Left ventricle myocardium superior (tissue), 1 donor: Measurements from ENCODE around the gene GRAMD1B. TPM values are rescaled to one million over a fixed set of nuclear protein-coding genes. Genes with fewer than 3 reads are reported as not detected.

Source experiments
- ATAC-seq: fragments of 200-7000 bp; cut with Tn5 transposase; one replicate; pipeline ENCODE4 v1.9.1; 2020; ENCODE audit warnings: mild to moderate bottlenecking, moderate library complexity
- DNase-seq: peaks from one replicate; pipeline ENCODE4 v3.0.0-alpha.2; 2020
- intact Hi-C: fragments of 100-400 bp; cut with micrococcal nuclease; formaldehyde crosslinking; loops from one replicate; pipeline ENCODE4 v1.11.0; 2022
- long read RNA-seq: library from polyadenylated mRNA; unstranded; transcript quantifications from one replicate; pipeline ENCODE4 v2.0.0, GENCODE V29; 2021
- total RNA-seq: library from RNA; stranded (reverse); fragmentation: NEBNext Ultra II Directional; extraction: Animal tissue kit (Norgen Biotek cat#: 25700); gene quantifications from one replicate; pipeline ENCODE4 v1.2.1, GENCODE V29; 2021
- donor health status: DM: no; HTN: yes; CAD: no; lungs with severe emphysema.

The GRAMD1B gene
- total RNA-seq = 12.2 TPM
- long read RNA-seq, partial matches to known transcripts = 3 of 8 reads
- long read RNA-seq, other reads (novel, unspliced or antisense) = 4 of 8 reads

DNA sequence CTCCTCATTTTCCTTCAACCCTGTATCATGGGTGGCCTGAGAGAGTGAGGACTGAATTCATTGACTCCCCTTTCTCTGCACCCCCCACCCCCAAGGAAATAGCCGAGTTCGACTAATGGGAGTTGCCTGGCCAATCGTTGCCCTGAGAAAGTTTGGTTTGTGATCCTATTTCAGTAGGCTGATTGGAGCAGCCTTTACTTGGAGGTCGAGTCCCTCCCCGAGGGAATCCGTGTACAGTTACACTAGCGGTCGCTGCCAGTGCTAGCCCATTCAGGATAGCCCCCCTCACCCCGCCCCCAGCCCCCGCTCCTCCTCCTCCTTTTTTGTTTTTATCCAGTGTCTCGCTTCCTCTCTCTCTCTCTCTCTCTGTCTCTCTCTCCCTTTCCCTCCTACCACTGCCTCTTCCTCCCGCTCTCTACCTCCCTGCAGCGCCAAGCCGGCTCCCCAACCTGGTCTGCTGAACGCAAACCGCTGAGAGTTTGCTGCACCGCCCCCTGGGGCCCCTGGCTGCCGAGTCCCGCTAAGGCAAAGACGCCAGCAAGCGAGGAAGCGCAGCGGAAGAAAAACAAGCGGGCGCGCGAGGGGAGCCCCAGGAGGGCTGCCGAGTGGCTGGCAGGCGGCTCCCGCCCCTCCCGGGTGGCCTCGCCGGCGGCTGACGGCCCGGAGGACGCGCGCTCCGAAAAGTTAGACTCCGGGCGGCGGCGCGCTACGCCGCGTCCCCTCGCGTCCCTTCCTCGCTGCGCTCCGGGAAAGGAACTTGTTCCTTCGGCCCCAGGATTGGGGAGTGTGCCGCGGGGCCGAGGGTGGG, at the start of gene GRAMD1B:
Gene GRAMD1B (plus strand): TSS at position 357 of the 808 bp plus-strand sequence. CDS start 524 bp downstream, outside the sequence.
- intact Hi-C loops = no loop called here
- peak; percentile 74 for ATAC-seq
- DNase-seq = peak; percentile 72

DNA sequence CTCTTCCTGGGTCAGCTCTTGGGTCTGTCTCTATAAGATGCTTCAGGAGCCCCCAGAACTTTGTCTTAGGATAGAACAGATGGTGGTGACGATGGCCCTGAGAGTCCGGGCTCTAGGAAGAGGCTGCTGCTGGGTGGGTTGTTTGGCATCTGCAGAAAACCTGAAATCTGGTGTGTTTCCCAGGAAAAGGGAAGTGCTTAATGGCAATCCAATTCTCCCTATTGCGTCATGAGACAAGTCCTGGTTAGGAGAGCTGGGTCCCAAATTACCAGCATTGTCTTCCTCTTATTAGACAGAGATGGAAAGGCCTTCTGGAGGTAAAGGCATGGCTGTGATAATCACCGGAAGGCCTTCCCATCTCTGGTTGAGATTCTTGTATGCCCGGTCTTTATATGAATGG, 48.9 kb upstream of the GRAMD1B start:
- ATAC-seq = no peak
- intact Hi-C loops = no loop called here
- DNase-seq = no peak

DNA sequence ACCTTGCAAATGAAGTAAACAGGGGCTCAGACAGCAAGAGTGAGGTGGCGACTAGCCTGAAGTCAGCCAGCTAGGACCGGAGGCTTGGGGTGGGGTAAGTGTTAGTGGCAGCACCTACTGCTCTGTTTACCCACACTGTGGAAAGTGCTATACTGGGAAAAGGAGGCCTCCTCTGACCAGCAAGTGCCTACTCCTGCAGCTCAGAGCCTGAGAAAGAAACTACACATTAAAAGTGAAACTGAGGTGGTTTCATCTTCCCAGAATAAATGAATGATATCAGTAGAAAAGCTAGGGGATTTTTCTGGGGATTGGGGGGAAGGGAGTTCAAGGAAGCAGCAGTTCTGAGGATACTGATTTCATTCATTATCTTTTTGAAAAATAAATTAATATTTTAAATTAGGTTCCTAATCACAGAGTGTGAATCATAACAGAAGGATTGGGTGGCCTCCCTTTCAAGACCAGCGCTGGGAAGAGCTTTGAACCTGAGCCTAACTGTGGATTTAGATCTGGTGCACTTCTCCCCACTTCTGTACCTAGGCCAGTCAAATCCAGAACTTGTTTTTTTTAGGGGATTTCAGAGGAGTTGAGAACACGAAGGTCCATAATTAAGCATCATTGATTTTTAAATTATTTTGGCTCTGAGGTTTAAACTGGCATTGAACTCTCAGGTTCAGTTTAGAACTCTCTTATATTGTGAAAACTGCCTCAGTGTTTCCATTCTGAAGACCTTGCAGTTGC, 48.1 kb upstream of the GRAMD1B start:
- ATAC-seq = no peak
- DNase-seq = no peak
- intact Hi-C loops = no loop called here

DNA sequence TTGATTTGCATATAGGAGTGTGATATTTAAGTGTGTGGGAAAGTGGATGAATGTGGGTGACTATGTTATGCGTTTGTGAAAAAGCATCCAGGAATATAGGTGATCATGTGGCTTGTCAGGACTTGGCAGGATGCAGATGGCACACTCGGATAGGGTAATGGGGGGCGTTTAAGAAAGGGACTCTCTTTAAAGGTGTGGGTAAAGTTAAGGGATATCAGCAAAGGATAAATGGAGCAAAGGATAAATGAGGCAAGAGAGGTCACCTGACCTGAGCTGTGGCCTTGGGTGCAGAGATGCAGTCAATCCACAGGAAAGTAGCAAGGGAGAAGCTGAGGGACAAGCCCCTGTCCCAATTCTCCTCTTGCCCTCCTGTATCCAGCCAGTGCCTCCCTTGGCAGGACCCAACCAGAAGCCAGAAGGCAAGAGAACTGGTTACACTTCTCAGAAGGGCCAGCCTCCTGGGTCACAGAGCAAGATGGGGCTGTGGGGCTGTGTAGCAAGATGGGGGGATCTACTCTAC, 47.5 kb upstream of the GRAMD1B start:
- ATAC-seq = no peak
- DNase-seq = no peak
- intact Hi-C loops = no loop called here

DNA sequence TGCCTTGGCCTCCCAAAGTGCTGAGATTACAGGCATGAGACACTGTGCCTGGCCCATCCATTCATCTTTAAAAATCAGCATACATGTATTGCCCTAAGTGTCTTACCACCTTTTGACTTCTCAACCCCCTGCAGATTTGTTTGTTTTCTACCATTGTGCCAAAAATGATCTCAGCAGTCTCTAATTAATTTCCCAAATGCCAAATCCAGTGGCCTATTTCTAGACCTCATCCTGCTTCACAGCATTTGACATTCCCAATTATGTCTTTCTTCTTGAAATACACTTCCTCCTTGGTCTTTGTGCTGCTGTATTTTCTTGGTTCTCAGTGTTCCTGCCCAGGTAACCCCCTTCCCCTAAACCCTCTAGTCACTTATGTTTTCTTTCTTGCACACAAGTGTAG, 46.0 kb upstream of the GRAMD1B start:
- DNase-seq (no peak), ATAC-seq (no peak)
- intact Hi-C loops = no loop called here

DNA sequence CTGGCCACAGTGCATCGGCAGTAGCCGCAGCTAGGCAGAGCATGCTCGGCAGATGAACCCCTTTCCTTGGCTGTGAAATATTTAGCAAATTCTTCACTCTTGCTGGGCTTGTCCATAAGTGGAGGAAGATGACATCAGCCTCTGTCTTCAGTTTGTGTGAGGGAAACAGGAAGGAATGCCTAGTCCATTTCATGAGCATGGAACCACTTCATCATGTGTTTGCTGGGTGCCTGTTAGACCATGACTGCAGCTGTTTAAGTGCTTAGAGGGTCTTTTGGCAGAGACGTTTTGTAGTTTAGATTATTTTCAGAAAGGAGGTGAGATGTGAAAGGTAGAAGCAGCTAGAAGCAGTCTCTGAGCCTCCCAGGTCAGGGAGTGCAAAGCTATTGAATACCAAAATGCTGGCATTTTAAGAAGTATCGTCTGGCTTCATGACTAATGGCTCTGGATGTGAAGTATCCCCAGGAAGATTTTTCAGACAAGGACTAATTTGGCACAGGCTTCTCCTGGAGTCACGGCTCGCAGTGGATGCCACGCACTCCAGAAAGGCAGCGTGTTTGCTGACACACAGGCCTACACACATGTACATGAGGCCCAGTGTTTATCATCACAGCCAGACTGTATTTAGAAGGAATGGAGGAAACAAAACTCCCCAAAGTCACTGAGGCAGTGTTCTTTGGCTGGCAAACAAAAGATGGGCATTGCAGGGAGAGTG, 43.1 kb upstream of the GRAMD1B start:
- DNase-seq = no peak
- ATAC-seq = no peak
- intact Hi-C loops = no loop called here

DNA sequence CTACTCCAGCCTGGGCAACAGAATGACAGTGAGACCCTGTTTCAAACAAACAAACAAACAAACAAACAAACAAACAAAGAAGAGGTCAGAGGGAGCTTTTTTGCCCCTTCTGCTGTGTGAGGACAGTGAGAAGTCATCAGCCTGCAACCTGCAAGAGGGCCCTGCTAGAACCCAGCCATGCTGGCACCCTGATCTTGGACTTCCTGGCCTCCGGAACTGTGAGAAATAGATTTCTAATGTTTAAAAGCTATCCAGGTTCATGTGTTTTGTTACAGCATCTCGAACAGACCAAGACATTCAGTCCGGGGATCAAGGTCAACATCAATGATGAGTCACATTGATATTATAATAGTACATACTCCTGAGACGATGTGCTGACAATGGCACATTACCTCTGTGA, 41.4 kb upstream of the GRAMD1B start:
- intact Hi-C loops = no loop called here
- ATAC-seq (no peak), DNase-seq (no peak)

DNA sequence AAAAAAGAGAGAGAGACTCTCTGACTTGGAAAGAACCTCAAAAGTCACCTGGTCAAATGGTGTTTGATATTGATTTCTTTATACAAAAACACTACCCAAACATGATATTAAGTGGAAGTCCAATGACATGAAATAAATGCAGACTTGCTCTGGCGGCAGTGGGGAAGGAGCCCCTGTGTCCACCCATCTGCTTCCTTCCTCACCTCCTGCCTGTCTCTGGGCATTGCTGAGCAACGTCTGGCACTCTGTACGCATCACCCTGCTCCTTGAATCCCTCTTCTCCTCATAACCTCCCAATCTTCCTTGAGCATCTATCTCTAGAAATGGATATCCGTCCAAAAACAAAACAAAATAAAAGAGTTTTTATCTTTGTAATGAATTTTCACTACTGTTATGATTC, 39.9 kb upstream of the GRAMD1B start:
- intact Hi-C loops = no loop called here
- ATAC-seq = no peak
- DNase-seq = no peak

DNA sequence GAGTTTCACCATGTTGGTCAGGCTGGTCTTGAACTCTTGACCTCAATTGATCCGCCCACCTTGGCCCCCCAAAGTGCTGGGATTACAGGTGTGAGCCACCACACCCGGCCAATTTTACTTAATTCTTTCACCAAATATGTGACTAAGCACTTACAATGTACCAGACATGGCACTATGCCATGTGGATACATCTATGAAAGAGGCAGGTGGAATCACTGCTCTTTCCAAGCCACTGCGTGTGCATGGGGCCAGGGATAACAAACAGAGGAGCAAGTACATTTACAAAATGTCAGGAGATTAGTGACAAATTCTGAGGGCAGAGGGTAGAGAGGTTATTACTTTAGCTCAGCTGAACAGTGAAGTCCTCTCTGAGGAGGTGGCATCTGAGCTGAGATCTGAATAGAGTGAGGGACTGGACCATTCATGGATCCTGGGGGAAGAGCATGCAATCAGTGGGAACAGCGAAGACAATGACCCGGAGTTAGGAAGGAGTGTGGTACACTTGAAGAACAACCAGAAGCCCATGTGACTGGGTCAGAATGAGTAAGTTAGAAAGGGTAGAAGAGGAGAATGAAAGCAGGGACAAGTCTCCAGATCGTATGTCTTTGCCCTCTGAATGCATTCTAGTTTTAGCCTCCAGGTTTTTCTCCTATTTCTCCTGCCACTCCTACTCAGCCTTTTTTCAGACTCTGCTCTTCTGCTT, 38.3 kb upstream of the GRAMD1B start:
- ATAC-seq (no peak), DNase-seq (no peak)
- intact Hi-C loops = no loop called here

DNA sequence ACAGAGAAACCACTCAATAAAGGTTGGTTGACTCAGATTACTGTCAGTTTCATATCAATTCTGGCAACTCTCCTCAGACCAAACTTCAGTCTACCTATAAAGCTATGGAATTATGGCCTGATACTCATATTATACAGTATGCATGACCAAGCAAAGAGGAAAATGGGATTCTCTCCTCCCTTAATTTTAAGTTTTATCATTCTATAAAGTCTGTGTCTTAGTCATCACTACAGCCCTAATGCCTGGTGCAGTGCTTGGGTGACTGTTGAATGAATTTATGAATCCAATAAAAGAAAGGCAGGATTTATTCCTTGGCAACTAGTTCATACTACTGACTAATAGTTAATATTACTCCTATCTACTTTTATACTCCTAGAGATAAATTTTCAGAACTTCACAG, 37.6 kb upstream of the GRAMD1B start:
- ATAC-seq = no peak
- intact Hi-C loops = no loop called here

DNA sequence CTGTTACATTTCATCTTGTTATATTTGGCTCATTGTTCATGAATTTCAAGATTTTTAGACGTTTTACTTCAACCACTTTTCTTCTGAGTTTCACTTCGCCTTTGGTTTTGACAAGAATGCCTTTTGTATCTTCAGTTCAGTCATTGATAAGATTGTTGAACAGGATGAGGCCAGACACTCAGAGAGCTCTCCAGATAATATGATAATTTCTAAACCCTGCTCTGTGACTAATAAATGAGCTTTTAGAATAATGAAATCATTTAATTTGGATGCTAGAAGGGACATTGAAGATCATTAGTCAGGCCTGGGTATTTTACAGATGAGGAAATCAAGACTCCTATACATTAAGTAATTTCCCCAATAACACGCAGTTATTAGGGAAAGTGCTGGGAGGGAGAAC, 37.2 kb upstream of the GRAMD1B start:
- intact Hi-C loops = no loop called here
- no peak for ATAC-seq
- DNase-seq = no peak

More for the DNA sequence above, 37.6 kb upstream of the GRAMD1B start:
- no peak for DNase-seq

DNA sequence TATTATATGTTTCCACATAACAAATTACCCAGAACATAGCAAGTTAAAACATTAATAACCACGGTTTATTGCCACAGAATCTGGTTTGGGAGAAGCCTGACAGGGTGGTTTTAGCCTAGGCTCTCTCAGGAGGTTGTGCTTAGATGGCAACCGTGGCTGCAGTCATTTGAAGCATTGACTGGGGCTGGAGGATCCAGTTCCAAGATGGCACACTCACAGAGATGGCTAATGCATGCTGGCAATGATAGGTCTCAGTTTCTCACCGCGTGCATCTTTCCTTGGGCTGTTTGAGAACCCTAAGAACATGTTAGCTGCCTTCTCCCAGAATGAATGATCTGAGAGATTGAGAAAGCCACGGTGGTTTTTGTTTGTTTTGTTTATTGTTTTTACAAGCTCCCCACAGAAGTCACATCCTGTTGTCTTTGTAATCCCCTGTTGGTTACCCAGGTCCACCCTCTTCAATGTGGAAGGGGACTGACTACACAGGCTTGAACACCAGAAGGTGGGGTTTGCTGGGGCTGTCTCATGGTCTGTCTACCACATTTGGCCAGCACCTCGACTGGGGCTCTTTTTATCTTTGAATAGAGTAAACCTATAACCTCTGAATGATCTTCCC, 36.6 kb upstream of the GRAMD1B start:
- DNase-seq (no peak), ATAC-seq (no peak)
- intact Hi-C loops = no loop called here

DNA sequence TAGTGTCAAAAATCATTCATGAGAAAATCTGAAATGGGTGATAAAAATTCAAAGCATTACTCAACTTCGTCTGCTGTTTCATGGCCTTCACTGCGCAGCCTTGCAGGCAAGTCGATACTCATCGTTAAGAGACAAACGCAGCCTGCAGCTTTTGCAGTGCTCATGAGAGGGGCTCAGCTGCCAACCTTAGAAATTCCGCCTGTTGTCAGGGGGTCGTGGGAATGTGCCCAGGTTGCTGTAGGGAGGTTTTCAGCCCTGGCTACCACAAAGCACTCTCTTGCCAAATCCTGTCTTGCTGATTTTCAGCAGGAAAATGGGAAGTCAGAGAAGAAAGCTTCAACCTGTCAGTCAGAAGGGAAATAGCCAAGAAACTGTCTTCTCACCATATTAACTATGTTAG, 25.4 kb upstream of the GRAMD1B start:
- intact Hi-C loops = no loop called here
- DNase-seq (no peak), ATAC-seq (peak; percentile 21)

DNA sequence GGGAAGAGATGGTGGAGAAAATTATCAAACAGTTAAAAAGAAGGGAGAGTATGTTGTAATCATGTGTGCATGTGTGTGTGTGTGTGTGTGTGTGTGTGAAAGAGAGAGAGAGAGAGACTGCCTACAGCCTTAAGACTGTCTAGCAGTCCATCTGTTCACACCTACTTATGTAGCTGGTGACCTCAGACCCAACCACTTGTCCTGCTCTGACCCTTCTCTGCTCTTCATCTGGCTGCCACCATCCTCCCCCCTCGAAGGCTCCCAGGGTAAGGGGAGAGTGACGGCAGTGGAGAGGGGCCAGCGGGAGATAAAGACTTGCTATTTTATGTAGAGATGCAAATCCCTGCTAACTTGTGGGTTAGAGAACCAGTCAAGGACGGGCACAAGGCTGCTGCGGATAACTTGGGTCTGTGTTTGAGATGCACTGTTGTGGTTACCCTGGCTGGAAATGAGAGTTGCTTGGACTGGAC, 24.9 kb upstream of the GRAMD1B start:
- DNase-seq (peak; percentile 81), ATAC-seq (peak; percentile 94)
- intact Hi-C loops = no loop called here

DNA sequence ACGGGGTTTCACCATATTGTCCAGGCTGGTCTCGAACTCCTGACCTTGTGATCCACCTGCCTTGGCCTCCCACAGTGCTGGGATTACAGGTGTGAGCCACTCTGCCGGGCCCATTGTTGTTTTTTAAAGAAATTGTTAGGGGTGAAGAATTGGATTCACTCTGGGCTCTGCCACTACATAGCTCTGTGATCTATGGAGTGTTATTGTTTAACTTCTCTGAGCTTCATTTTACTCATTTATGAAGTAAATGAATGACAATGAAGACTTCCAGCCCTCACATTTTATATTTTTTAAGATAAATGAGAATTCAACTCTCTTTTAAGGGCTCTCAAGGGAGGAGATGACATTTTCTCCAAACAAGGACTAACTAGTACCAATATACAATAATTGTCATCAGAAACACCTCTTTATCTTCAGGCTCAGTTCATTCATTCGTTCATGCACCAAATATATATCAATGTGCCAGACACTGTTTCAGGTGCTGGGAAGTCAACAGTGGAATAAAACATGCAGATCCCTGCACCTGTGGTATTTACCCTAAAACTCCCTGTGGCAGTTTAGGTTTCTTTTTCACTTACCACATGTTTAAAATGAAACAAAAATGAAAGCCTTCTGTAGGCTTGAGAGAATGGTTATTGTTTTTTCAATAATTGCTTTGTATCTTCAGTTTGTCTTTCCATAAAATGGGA, 23.5 kb upstream of the GRAMD1B start:
- DNase-seq = no peak
- ATAC-seq = no peak
- intact Hi-C loops = no loop called here

DNA sequence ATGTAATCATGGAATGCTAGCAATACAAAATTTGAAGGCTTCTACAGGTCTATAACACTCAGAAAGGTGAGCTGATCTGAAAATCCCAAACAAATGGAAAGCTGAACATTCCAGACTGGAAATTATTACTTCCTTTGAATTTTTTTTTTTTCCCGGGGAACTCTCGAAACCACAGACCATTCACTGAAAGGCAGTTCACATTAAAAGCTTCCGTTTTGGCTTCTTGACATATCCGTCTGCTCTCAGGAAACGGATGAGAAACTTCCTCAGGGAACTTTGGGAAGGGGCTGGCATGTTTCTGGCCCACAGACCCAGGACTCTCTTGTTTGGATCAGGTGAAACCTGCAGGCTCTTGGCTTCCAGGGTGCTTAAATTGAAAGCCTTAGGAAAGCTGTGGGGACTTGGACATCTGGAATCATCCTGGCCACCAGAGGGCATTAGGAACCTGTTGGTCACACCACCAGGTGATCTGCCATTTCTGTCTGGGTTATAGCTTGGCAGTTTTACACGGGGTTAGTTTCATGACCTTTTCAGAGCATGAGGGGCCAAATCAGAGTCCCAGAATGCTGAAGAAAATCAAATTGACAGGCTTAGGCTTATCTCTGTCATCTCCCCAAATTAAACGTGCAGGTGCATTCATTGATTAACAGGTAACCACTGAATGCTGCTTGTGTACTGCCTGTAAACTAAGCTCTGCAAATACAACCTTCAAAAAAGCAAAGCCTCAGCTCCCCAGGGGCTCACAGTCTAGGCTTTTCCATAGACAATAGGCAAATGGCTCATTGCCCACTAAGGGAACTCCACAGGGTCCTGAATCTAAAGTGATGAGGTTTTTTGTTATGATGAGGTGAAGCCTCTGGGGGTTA, 22.7 kb upstream of the GRAMD1B start:
- DNase-seq (peak; percentile 37), ATAC-seq (peak; percentile 54)
- intact Hi-C loops = no loop called here

DNA sequence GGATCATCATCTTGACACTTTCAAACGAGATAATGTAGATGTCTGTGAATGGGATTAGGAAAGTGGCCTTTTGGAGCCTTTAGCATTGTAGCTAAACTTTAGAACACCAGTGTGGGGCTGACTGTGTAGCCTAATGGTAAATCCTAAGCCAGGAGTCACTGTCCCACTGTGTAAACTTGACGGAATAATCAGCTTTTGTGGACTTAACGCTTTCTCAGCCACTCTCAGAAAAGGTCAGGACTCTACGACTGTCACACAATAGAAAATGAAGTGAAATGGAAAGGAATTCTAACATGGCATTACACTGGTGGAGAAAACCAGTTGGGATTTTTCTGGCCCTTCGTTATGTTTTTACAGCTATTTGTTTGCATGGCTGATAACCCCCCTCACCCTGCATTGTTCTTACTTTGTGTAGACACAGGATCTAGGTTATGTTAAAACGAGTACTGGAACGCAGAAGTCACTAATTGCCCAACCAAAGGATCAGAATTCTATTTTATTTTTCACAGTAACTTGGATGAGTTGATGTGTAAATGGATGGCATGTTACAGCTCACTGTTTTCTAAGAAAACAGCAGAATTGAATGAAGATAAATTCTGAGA, 22.0 kb upstream of the GRAMD1B start:
- ATAC-seq = no peak

More for the DNA sequence above, 22.0 kb upstream of the GRAMD1B start:
- no peak for DNase-seq
- intact Hi-C loops = no loop called here
